Esophagus squamous epithelium (tissue), 4 donors: ENCODE measurements around the gene ABCD3.

Source experiments
- CTCF ChIP-seq, 6 experiments: fragments of 450-650 bp in 4 of 6; fragments of 200-600 bp in 2 of 6; sonication (generic) in 2 of 6; IDR thresholded peaks; one replicate each; pipeline ENCODE4 v1.5.1; 2016 to 2019; ENCODE audit warnings: antibody characterized with exemption in 6 of 6, mild to moderate bottlenecking in 4 of 6, moderate library complexity in 4 of 6
- POLR2A ChIP-seq, 4 donors: fragments of 450-650 bp; IDR thresholded peaks; one replicate each; pipeline ENCODE4 v1.6.1; 2017; ENCODE audit warnings: antibody characterized with exemption in 4 of 4, mild to moderate bottlenecking in 4 of 4, moderate library complexity in 3 of 4

GRCh38 chr1:94382201-94382600, 36.0 kb upstream of the ABCD3 start:
- TF ChIP-seq POLR2A (IDR thresholded peaks at IDR 0.05) (no peak), CTCF (IDR thresholded peaks at IDR 0.05) (no peak)
